ENCODE data around the gene EPGN. TPM values are rescaled to one million over a fixed set of nuclear protein-coding genes. Genes with fewer than 3 reads are reported as not detected.

The EPGN gene
- total and polyA plus RNA-seq, 12 donors: 0.03 to 8.4 (median 0.66) TPM; not detected in 9

DNA sequence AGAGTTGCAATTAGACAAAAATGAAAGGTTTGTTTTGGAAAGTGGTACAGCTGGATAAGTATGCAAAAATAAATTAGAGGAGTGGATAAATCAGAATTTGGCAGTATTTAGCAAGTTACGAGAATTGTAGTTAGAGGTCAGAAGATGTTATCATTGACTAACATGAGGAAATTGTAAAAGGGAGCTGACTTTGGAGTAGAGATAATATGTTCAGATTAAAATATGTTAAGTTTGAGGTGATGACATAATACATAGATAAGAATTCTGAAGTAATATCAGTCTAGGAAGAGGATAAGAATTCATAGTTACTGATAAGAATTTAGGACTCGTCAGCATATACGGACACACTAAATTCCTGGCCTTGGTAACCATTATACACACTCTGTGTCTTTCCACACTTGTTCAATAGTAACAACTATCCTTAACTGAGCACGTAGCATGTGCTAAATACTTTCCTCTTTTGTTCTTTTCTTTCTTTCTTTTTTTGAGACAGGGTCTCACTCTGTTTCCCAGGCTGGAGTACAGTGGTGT, 4.1 kb upstream of the EPGN start:
- H3K4me3 ChIP-seq: no peak overlapping the region
- H3K27ac ChIP-seq: no peak overlapping the region
- H3K27me3 ChIP-seq: no peaks in the 10 kb centered on the region
- no peaks in the 10 kb centered on the region for H3K4me1 ChIP-seq
- TF ChIP-seq CTCF (IDR thresholded peaks at IDR 0.05): no peak
- H3K9me3 ChIP-seq: no peaks in the 10 kb centered on the region
- DNase-seq: no peak
- ATAC-seq: no peak
- H3K36me3 ChIP-seq: no peaks in the 10 kb centered on the region
- WGBS, 2 donors: 60 to 70% methylated on average over 4 of the region's 4 CpGs
- intact Hi-C loops (cut with DNase I): loop anchor here in 2 of 10 donors (10.0 kb wide), 2 partner anchors 79 to 109 kb away; no protein-coding TSS in a partner anchor

- Histone ChIP-seq H3K27me3 (no peaks in the 10 kb centered on the region), H3K4me1 (no peaks in the 10 kb centered on the region), H3K36me3 (no peaks in the 10 kb centered on the region), H3K27ac (no peak overlapping the region), H3K9me3 (no peaks in the 10 kb centered on the region), H3K4me3 (no peak overlapping the region)
- DNase-seq (no peak), ATAC-seq (no peak)
- no peak for TF ChIP-seq CTCF (IDR thresholded peaks at IDR 0.05)
- whole genome bisulfite sequencing, 2 donors: 96 to 100% methylated on average over 1 of the region's 1 CpG
- intact Hi-C loops (cut with DNase I): loop anchor here in 2 of 10 donors (10.0 kb wide), 2 partner anchors 80 to 110 kb away; no protein-coding TSS in a partner anchor
These were observed 3.3 kb upstream of the EPGN start for GRCh38 chr4:74305000-74305399.

GRCh38 chr4:74307170-74307569, 1.1 kb upstream of the EPGN start:
- 97 to 98% methylated on average over 1 of the region's 1 CpG for WGBS, 2 donors
- H3K27me3 ChIP-seq: no peaks in the 10 kb centered on the region
- no peak for ATAC-seq
- no peak for DNase-seq
- no peak for TF ChIP-seq CTCF (IDR thresholded peaks at IDR 0.05)
- H3K27ac ChIP-seq: no peak overlapping the region
- H3K4me3 ChIP-seq: no peak overlapping the region
- no peaks in the 10 kb centered on the region for H3K9me3 ChIP-seq
- no peaks in the 10 kb centered on the region for H3K36me3 ChIP-seq
- intact Hi-C loops (cut with DNase I): loop anchor here in 2 of 10 donors (10.0 kb wide), 2 partner anchors 82 to 112 kb away; no protein-coding TSS in a partner anchor
- H3K4me1 ChIP-seq: no peaks in the 10 kb centered on the region

- DNase-seq (no peak), ATAC-seq (no peak)
- H3K9me3 ChIP-seq: no peaks in the 10 kb centered on the region
- H3K36me3 ChIP-seq: no peaks in the 10 kb centered on the region
- no peaks in the 10 kb centered on the region for H3K4me1 ChIP-seq
- H3K4me3 ChIP-seq: no peak overlapping the region
- H3K27me3 ChIP-seq: no peaks in the 10 kb centered on the region
- no peak overlapping the region for H3K27ac ChIP-seq
- intact Hi-C loops (cut with DNase I): loop anchor here in 4 of 10 donors (2.0 to 10.0 kb wide), 3 partner anchors 80 to 114 kb away; no protein-coding TSS in a partner anchor
- TF ChIP-seq CTCF (IDR thresholded peaks at IDR 0.05): no peak
These were observed 953 bp downstream of the EPGN start for GRCh38 chr4:74309223-74309622.

Data from heart right ventricle (tissue), 16 donors.